CD4-positive, alpha-beta T cell (primary cell): ENCODE data around the gene CRCP. TPM values are rescaled to one million over a fixed set of nuclear protein-coding genes. Genes with fewer than 3 reads are reported as not detected.

Experiments
- ATAC-seq: fragments of 200-7000 bp; cut with Tn5 transposase; one replicate; pipeline ENCODE4 v1.10.0; 2022; ENCODE audit warnings: mild to moderate bottlenecking; ENCODE audit not compliant: poor library complexity
- CTCF ChIA-PET: fragments of 350-600 bp; sonication (Branson Sonifier 250); formaldehyde crosslinking; loops from one replicate; lab custom pipeline; 2021; ENCODE audit warnings: antibody characterized with exemption, inconsistent platforms; lab: Charles Lee
- POLR2A ChIA-PET: fragments of 350-600 bp; sonication (Branson Sonifier 250); formaldehyde crosslinking; loops from one replicate; lab custom pipeline; 2021; ENCODE audit warnings: antibody characterized with exemption, inconsistent platforms; lab: Charles Lee
- DNase-seq, 14 experiments: peaks; one replicate each; pipeline ENCODE4 v3.0.0-alpha.2; 2013 to 2020; ENCODE audit warnings: mixed read lengths in 2 of 14
- H3K27ac ChIP-seq, 2 donors: one replicate each; pipeline versions ENCODE4 v1.5.1 to v1.7.0; 2013; ENCODE audit warnings: low read length in 2 of 2, low read depth in 1 of 2, mild to moderate bottlenecking in 1 of 2
- H3K27me3 ChIP-seq, 2 experiments: 1 replicate in 1 of 2; 2 replicates in 1 of 2; pipeline versions ENCODE4 v1.6.1 to v1.7.0; 2013; ENCODE audit warnings: low read length in 2 of 2, control low read depth in 1 of 2, mild to moderate bottlenecking in 1 of 2, moderate library complexity in 1 of 2; ENCODE audit not compliant: insufficient read depth in 2 of 2, control insufficient read depth in 1 of 2
- H3K36me3 ChIP-seq: one replicate; pipeline ENCODE4 v1.6.1; 2013; ENCODE audit warnings: low read length, control low read depth; ENCODE audit not compliant: insufficient read depth
- H3K4me1 ChIP-seq: one replicate; pipeline ENCODE4 v1.6.1; 2013; ENCODE audit warnings: low read length, control low read depth; ENCODE audit not compliant: insufficient read depth
- H3K4me3 ChIP-seq: one replicate; pipeline ENCODE4 v1.5.1; 2013; ENCODE audit warnings: mild to moderate bottlenecking, low read length, moderate library complexity
- H3K9me3 ChIP-seq, 2 experiments: 1 replicate in 1 of 2; 2 replicates in 1 of 2; pipeline versions ENCODE4 v1.6.1 to v1.7.0; 2013; ENCODE audit warnings: low read length in 2 of 2, mild to moderate bottlenecking in 2 of 2, control low read depth in 1 of 2, moderate library complexity in 1 of 2; ENCODE audit not compliant: control insufficient read depth in 1 of 2, insufficient read depth in 1 of 2
- H3K27ac Mint-ChIP-seq: one replicate; pipeline ENCODE4 v1.8.0; 2020; ENCODE audit warnings: mixed read lengths
- H3K27me3 Mint-ChIP-seq: one replicate; pipeline ENCODE4 v1.8.0; 2021; ENCODE audit warnings: mixed read lengths
- H3K36me3 Mint-ChIP-seq: one replicate; pipeline ENCODE4 v1.8.0; 2021; ENCODE audit warnings: low read depth, mixed read lengths
- H3K4me1 Mint-ChIP-seq: one replicate; pipeline ENCODE4 v1.8.0; 2021; ENCODE audit warnings: low read depth, mixed read lengths
- H3K4me3 Mint-ChIP-seq: one replicate; pipeline ENCODE4 v1.8.0; 2020; ENCODE audit warnings: mild to moderate bottlenecking, mixed read lengths
- H3K9me3 Mint-ChIP-seq: one replicate; pipeline ENCODE4 v1.8.0; 2020; ENCODE audit warnings: mixed read lengths
- CTCF ChIP-seq: fragments of 200-600 bp; IDR thresholded peaks from one replicate; pipeline ENCODE4 v1.8.0; 2022; ENCODE audit warnings: antibody characterized with exemption, mild to moderate bottlenecking
- intact Hi-C, 2 experiments: fragments of 100-400 bp; cut with DNase I in 1 of 2; cut with micrococcal nuclease in 1 of 2; formaldehyde crosslinking; loops; one replicate each; pipeline versions ENCODE4 v1.15.1 to v1.9.0; 2023 to 2025; cut with DNase I, micrococcal nuclease
- total RNA-seq, 174 experiments: library from RNA in 2 of 174; stranded (reverse) in 2 of 174; gene quantifications; one replicate each; pipeline ENCODE4 v1.2.3 and lab custom pipeline; 2021 to 2026

CRCP gene
- total RNA-seq, 2 experiments from 2014 or later = 29.2 to 29.4 TPM

- no peak overlapping the region for H3K4me3 ChIP-seq
- H3K9me3 ChIP-seq = peaks cover 0 to 3% of the 10 kb centered on the region in 2 experiments
- H3K36me3 ChIP-seq = no peaks in the 10 kb centered on the region
- no peaks in the 10 kb centered on the region for H3K27me3 Mint-ChIP-seq
- H3K4me1 ChIP-seq = no peaks in the 10 kb centered on the region
- no peak overlapping the region for H3K4me3 Mint-ChIP-seq
- H3K27me3 ChIP-seq = no peaks in the 10 kb centered on the region
- ChIA-PET CTCF (no interaction called here), POLR2A (no interaction called here)
- H3K36me3 Mint-ChIP-seq = no peaks in the 10 kb centered on the region
- H3K27ac Mint-ChIP-seq = no peak overlapping the region
- DNase-seq = no peak
- H3K9me3 Mint-ChIP-seq = no peaks in the 10 kb centered on the region
- H3K4me1 Mint-ChIP-seq = no peaks in the 10 kb centered on the region
- intact Hi-C loops = no loop called here
- no peak overlapping the region for H3K27ac ChIP-seq
- no peak for TF ChIP-seq CTCF
- no peak for ATAC-seq
These were observed 62.3 kb downstream of the CRCP start for GRCh38 chr7:66176914-66177313.

- Histone ChIP-seq H3K9me3 (peaks cover 0 to 3% of the 10 kb centered on the region in 2 experiments), H3K4me1 (no peaks in the 10 kb centered on the region), H3K36me3 (no peaks in the 10 kb centered on the region), H3K4me3 (no peak overlapping the region), H3K27me3 (no peaks in the 10 kb centered on the region), H3K27ac (no peak overlapping the region)
- intact Hi-C loops = no loop called here
- POLR2A ChIA-PET = interaction anchor here (0.5 kb wide), 1 partner anchor 665 kb away, joined by 3 read pairs; no protein-coding TSS in a partner anchor
- H3K9me3 Mint-ChIP-seq = no peaks in the 10 kb centered on the region
- H3K27me3 Mint-ChIP-seq = no peaks in the 10 kb centered on the region
- no peaks in the 10 kb centered on the region for H3K4me1 Mint-ChIP-seq
- CTCF ChIA-PET = no interaction called here
- ATAC-seq (no peak), DNase-seq (no peak)
- H3K27ac Mint-ChIP-seq = no peak overlapping the region
- no peak for TF ChIP-seq CTCF
- no peak overlapping the region for H3K4me3 Mint-ChIP-seq
- H3K36me3 Mint-ChIP-seq = no peaks in the 10 kb centered on the region
These were observed 63.6 kb downstream of the CRCP start for GRCh38 chr7:66178258-66178657.

GRCh38 chr7:66181329-66181728, 66.7 kb downstream of the CRCP start:
- no peak for TF ChIP-seq CTCF
- no peaks in the 10 kb centered on the region for H3K4me1 Mint-ChIP-seq
- no peak overlapping the region for H3K4me3 Mint-ChIP-seq
- no peaks in the 10 kb centered on the region for H3K36me3 Mint-ChIP-seq
- no peak for ATAC-seq
- intact Hi-C loops = no loop called here
- H3K9me3 ChIP-seq = peaks cover 0 to 6% of the 10 kb centered on the region in 2 experiments
- H3K27ac ChIP-seq = no peak overlapping the region
- no peak overlapping the region for H3K4me3 ChIP-seq
- CTCF ChIA-PET = no interaction called here
- POLR2A ChIA-PET = no interaction called here
- no peak overlapping the region for H3K27ac Mint-ChIP-seq
- no peaks in the 10 kb centered on the region for H3K9me3 Mint-ChIP-seq
- no peaks in the 10 kb centered on the region for H3K36me3 ChIP-seq
- H3K27me3 ChIP-seq = no peaks in the 10 kb centered on the region
- no peak for DNase-seq
- no peaks in the 10 kb centered on the region for H3K27me3 Mint-ChIP-seq
- no peaks in the 10 kb centered on the region for H3K4me1 ChIP-seq
